SK-N-SH (cell line): Measurements from ENCODE around the gene PAFAH1B1. TPM values are rescaled to one million over a fixed set of nuclear protein-coding genes. Genes with fewer than 3 reads are reported as not detected.

ENCODE experiments used
- CTCF ChIA-PET: fragments of 300-600, 350-600 bp; formaldehyde crosslinking; extraction: SDS; loops from one replicate; lab custom pipeline; 2021; lab: Yijun Ruan, JAX
- POLR2A ChIA-PET: fragments of 350-600 bp; sonication (Branson Sonifier 250); formaldehyde crosslinking; extraction: SDS; loops from one replicate; lab custom pipeline; 2020; ENCODE audit warnings: antibody characterized with exemption, inconsistent platforms; lab: Yijun Ruan, JAX
- DNase-seq: peaks from one replicate; pipeline ENCODE4 v3.0.0; 2012
- H2AFZ ChIP-seq: fragments of 200-600 bp; sonication (generic); 2 replicates; pipeline ENCODE4 v1.8.1; 2016; ENCODE audit warnings: antibody characterized with exemption, mild to moderate bottlenecking, low read depth
- H3F3A ChIP-seq: fragments of 200-600 bp; sonication (generic); replicated peaks from 2 replicates; pipeline ENCODE3; 2016; ENCODE audit warnings: antibody characterized with exemption, mild to moderate bottlenecking; ENCODE audit not compliant: insufficient read depth
- H3K27ac ChIP-seq, 2 experiments: fragments of 200-500 bp in 1 of 2; fragments of 200-600 bp in 1 of 2; sonication (Bioruptor generic) in 1 of 2; sonication (generic), shearing (Covaris generic) in 1 of 2; 2 replicates each; pipeline versions ENCODE4 v1.5.1 to v1.6.1; 2014 to 2016; ENCODE audit warnings: low read depth in 2 of 2, inconsistent platforms in 1 of 2, low read length in 1 of 2, mild to moderate bottlenecking in 1 of 2, mixed read lengths in 1 of 2
- H3K27me3 ChIP-seq: fragments of 200-600 bp; sonication (generic), shearing (Covaris generic); 2 replicates; pipeline ENCODE4 v1.6.1; 2016; ENCODE audit warnings: mixed run types; ENCODE audit not compliant: insufficient read depth
- H3K36me3 ChIP-seq, 2 experiments: fragments of 200-500 bp in 1 of 2; fragments of 200-600 bp in 1 of 2; sonication (Bioruptor generic) in 1 of 2; sonication (generic) in 1 of 2; replicated peaks in 1 of 2; 2 replicates each; pipeline versions ENCODE3 to v1.5.1; 2014 to 2016; ENCODE audit warnings: low read length in 1 of 2, mild to moderate bottlenecking in 1 of 2; ENCODE audit not compliant: insufficient read depth in 2 of 2, control insufficient read depth in 1 of 2
- H3K4me1 ChIP-seq, 2 experiments: fragments of 200-500 bp in 1 of 2; fragments of 200-600 bp in 1 of 2; sonication (Bioruptor generic) in 1 of 2; sonication (generic), shearing (Covaris generic) in 1 of 2; 2 replicates each; pipeline versions ENCODE4 v1.5.1 to v1.6.1; 2014 to 2016; ENCODE audit warnings: low read depth in 1 of 2, low read length in 1 of 2, mixed run types in 1 of 2; ENCODE audit not compliant: insufficient read depth in 2 of 2, control insufficient read depth in 1 of 2
- H3K4me2 ChIP-seq: fragments of 200-600 bp; sonication (generic), shearing (Covaris generic); 2 replicates; pipeline ENCODE4 v1.6.1; 2017; ENCODE audit warnings: mixed run types
- H3K4me3 ChIP-seq, 2 experiments: fragments of 200-500 bp in 1 of 2; fragments of 200-600 bp in 1 of 2; sonication (Bioruptor generic) in 1 of 2; sonication (generic), shearing (Covaris generic) in 1 of 2; 2 replicates each; pipeline versions ENCODE4 v1.5.1 to v1.8.1; 2014 to 2016; ENCODE audit warnings: low read depth in 2 of 2, inconsistent platforms in 1 of 2, low read length in 1 of 2, mild to moderate bottlenecking in 1 of 2, mixed read lengths in 1 of 2, moderate library complexity in 1 of 2
- H3K79me2 ChIP-seq: fragments of 200-600 bp; sonication (generic); 2 replicates; pipeline ENCODE4 v1.8.1; 2017; ENCODE audit warnings: mild to moderate bottlenecking; ENCODE audit not compliant: insufficient read depth
- H3K9ac ChIP-seq: fragments of 200-600 bp; sonication (generic); 2 replicates; pipeline ENCODE4 v1.6.1; 2017; ENCODE audit warnings: mixed run types
- H3K9me2 ChIP-seq: fragments of 200-600 bp; sonication (generic); 2 replicates; pipeline ENCODE4 v1.6.1; 2017; ENCODE audit warnings: mixed run types
- H3K9me3 ChIP-seq: fragments of 200-600 bp; sonication (generic); 2 replicates; pipeline ENCODE4 v1.6.1; 2017; ENCODE audit warnings: mixed run types, mild to moderate bottlenecking, moderate library complexity
- H4K20me1 ChIP-seq: fragments of 200-600 bp; sonication (generic); 2 replicates; pipeline ENCODE4 v1.6.1; 2017; ENCODE audit warnings: mild to moderate bottlenecking, mixed run types; ENCODE audit not compliant: insufficient read depth
- EZH2phosphoT487 ChIP-seq: fragments of 200-600 bp; sonication (generic); IDR thresholded peaks from 2 replicates; pipeline ENCODE4 v1.6.1; 2017; ENCODE audit warnings: low read depth, mixed run types, mild to moderate bottlenecking, antibody characterized with exemption, moderate library complexity, borderline replicate concordance
- FOSL2 ChIP-seq: IDR thresholded peaks from 2 replicates; pipeline ENCODE4 v1.4.0; 2012; ENCODE audit warnings: low read depth, mild to moderate bottlenecking, moderate library complexity, borderline replicate concordance
- FOXJ3 ChIP-seq: sonication (generic); formaldehyde crosslinking; IDR thresholded peaks from 2 replicates; pipeline ENCODE4 v1.5.1; 2020; ENCODE audit warnings: mild to moderate bottlenecking, missing genetic modification reagents
- FOXM1 ChIP-seq: IDR thresholded peaks from 2 replicates; pipeline ENCODE4 v1.4.0; 2012; ENCODE audit warnings: low read depth, mild to moderate bottlenecking
- JUND ChIP-seq: IDR thresholded peaks from 2 replicates; pipeline ENCODE4 v1.4.0; 2012
- MAX ChIP-seq: IDR thresholded peaks from 2 replicates; pipeline ENCODE4 v1.4.0; 2012; ENCODE audit warnings: low read depth
- MEF2A ChIP-seq: IDR thresholded peaks from 2 replicates; pipeline ENCODE4 v1.4.0; 2012; ENCODE audit warnings: low read depth, borderline replicate concordance
- PBX3 ChIP-seq: IDR thresholded peaks from 2 replicates; pipeline ENCODE4; 2012
- RAD21 ChIP-seq: IDR thresholded peaks from 2 replicates; pipeline ENCODE4 v1.6.1; 2012; ENCODE audit warnings: mild to moderate bottlenecking, low read length
- RFX5 ChIP-seq: IDR thresholded peaks from 2 replicates; pipeline ENCODE4 v1.6.1; 2012; ENCODE audit warnings: mild to moderate bottlenecking, improper control_type of control experiment, low read length
- SMC3 ChIP-seq: IDR thresholded peaks from 2 replicates; pipeline ENCODE4 v1.6.1; 2012; ENCODE audit warnings: low read depth, low read length, improper control_type of control experiment
- TEAD4 ChIP-seq: IDR thresholded peaks from 2 replicates; pipeline ENCODE4 v1.4.0; 2012; ENCODE audit warnings: mild to moderate bottlenecking, borderline replicate concordance; ENCODE audit not compliant: insufficient read depth
- USF2 ChIP-seq: fragments of 150-350 bp; IDR thresholded peaks from 2 replicates; pipeline ENCODE4 v1.6.1; 2017; ENCODE audit warnings: antibody characterized with exemption, low read length, low read depth, borderline replicate concordance
- YY1 ChIP-seq: IDR thresholded peaks from 2 replicates; pipeline ENCODE4 v1.4.0; 2012; ENCODE audit warnings: low read depth, mild to moderate bottlenecking
- ZBTB33 ChIP-seq: IDR thresholded peaks from 2 replicates; pipeline ENCODE4 v1.4.0; 2012; ENCODE audit warnings: low read depth, borderline replicate concordance
- WGBS: methylation state at CpG from one replicate; pipeline ENCODE4 v1.1.6; 2017; ENCODE audit warnings: low lambda C conversion rate; 5-methylcytosine and 5-hydroxymethylcytosine counted together
- polyA plus RNA-seq, 3 experiments: library from polyadenylated mRNA; depleted of rRNA; stranded (reverse); fragments of >200 nt; gene quantifications; 2 replicates each; pipeline ENCODE4 v1.2.3, GENCODE V29; 2012

The PAFAH1B1 gene
- polyA plus RNA-seq, 1 of the 3 experiments (the other 2 are of a cell fraction), result 37.3 TPM

GRCh38 chr17:2711608-2712299, 118.3 kb downstream of the PAFAH1B1 start, which contains the start of gene CLUH (continued):
- no peak for TF ChIP-seq RAD21

GRCh38 chr17:2712300-2713043, 119.0 kb downstream of the PAFAH1B1 start:
- ChIA-PET POLR2A (no interaction called here), CTCF (interaction anchor here (0.8 kb wide), 1 partner anchor 74 kb away, joined by 4 read pairs; no protein-coding TSS in a partner anchor)
- Histone ChIP-seq H3K27me3 (no peaks in the 10 kb centered on the region), H3K9ac (peak overlapping the region; percentile 66), H4K20me1 (peaks cover 34% of the 10 kb centered on the region), H3K36me3 (no peaks in the 10 kb centered on the region), H3K27ac (peak overlapping the region in 1 of 2 experiments; percentile 82; a peak in 2 of 4 replicates), H3K4me1 (peaks cover 9 to 44% of the 10 kb centered on the region in 2 experiments; a peak in 1 of 4 replicates), H3K79me2 (peaks cover 43% of the 10 kb centered on the region), H3K9me2 (no peaks in the 10 kb centered on the region), H3K4me2 (peak overlapping the region; percentile 87), H3K9me3 (no peaks in the 10 kb centered on the region), H2AFZ (peak overlapping the region; percentile 95), H3F3A (no peaks in the 10 kb centered on the region), H3K4me3 (peak overlapping the region; percentile 64 to 76)
- WGBS, result 74% methylated on average over 33 of the region's 36 CpGs
- no peak for DNase-seq
- TF ChIP-seq FOSL2, result no peak
- no peak for TF ChIP-seq USF2

GRCh38 chr17:2713881-2714280, 120.4 kb downstream of the PAFAH1B1 start:
- no peaks in the 10 kb centered on the region for H3K9me3 ChIP-seq
- peaks cover 29% of the 10 kb centered on the region for H3K79me2 ChIP-seq
- DNase-seq, result no peak
- H3K9me2 ChIP-seq, result no peaks in the 10 kb centered on the region
- no peaks in the 10 kb centered on the region for H3F3A ChIP-seq
- H2AFZ ChIP-seq, result no peak overlapping the region
- no peaks in the 10 kb centered on the region for H3K27me3 ChIP-seq
- H3K36me3 ChIP-seq, result no peaks in the 10 kb centered on the region
- H3K4me1 ChIP-seq, result peaks cover 7 to 30% of the 10 kb centered on the region in 2 experiments; a peak in 1 of 4 replicates
- ChIA-PET POLR2A (no interaction called here), CTCF (interaction anchor here (0.6 kb wide), 1 partner anchor 76 kb away, joined by 3 read pairs; no protein-coding TSS in a partner anchor)
- H4K20me1 ChIP-seq, result peaks cover 21% of the 10 kb centered on the region
- WGBS, result 94% methylated on average over 9 of the region's 9 CpGs
- no peak overlapping the region for H3K4me3 ChIP-seq
- no peak overlapping the region for H3K9ac ChIP-seq
- no peak overlapping the region for H3K27ac ChIP-seq
- H3K4me2 ChIP-seq, result no peak overlapping the region
- TF ChIP-seq FOXM1 (no peak), RFX5 (no peak), EZH2phosphoT487 (no peak), TEAD4 (no peak), ZBTB33 (no peak), RAD21 (no peak), MAX (no peak), MEF2A (no peak), JUND (no peak), YY1 (no peak), SMC3 (no peak), USF2 (no peak), PBX3 (no peak), FOXJ3 (CRISPR knock-in tag) (no peak)
